ENCODE measurements around the gene TNS3. TPM values are rescaled to one million over a fixed set of nuclear protein-coding genes. Genes with fewer than 3 reads are reported as not detected.

Gene TNS3
- total RNA-seq, 1 experiment from 2014 or later, result 533 TPM

DNA sequence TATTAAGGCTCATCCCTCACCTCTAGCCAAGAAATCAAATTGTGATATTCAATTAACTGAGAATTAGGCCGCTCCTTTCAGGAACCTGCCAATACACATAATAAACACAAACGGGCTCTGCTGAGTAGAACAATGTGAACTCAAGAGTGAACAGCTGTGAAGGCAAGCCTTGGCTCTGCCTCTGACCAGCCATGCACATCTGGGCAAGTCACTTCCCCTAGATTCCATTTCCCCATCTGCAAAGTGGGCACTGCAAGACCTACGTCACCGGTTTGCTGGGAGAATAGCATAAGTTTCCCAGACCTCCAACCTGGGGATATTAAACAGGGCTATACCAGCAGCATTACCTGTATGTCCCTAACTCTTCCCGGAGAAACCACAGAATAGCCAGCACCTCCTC, 355.2 kb downstream of the TNS3 start:
- no peaks in the 10 kb centered on the region for H3K36me3 ChIP-seq (ENCODE audit: control insufficient read depth, insufficient read depth, low read length)
- H3K27me3 ChIP-seq (ENCODE audit: control insufficient read depth, insufficient read depth, low read length), result peaks cover 2% of the 10 kb centered on the region; the same call in 1 of the 2 replicates
- in situ Hi-C loops (cut with HindIII; ENCODE audit: low pct_unique_long_range_greater_than_20kb, low sequenced_read_pairs) (no loop called here), intact Hi-C loops (cut with micrococcal nuclease; ENCODE audit: unreplicated experiment) (no loop called here)
- no TSS peak for BruUV-seq (replicated peaks)
- DNase-seq (ENCODE audit: low read depth, low spot score) (no peak), ATAC-seq (no peak)
- TF ChIP-seq, protein P1, sequence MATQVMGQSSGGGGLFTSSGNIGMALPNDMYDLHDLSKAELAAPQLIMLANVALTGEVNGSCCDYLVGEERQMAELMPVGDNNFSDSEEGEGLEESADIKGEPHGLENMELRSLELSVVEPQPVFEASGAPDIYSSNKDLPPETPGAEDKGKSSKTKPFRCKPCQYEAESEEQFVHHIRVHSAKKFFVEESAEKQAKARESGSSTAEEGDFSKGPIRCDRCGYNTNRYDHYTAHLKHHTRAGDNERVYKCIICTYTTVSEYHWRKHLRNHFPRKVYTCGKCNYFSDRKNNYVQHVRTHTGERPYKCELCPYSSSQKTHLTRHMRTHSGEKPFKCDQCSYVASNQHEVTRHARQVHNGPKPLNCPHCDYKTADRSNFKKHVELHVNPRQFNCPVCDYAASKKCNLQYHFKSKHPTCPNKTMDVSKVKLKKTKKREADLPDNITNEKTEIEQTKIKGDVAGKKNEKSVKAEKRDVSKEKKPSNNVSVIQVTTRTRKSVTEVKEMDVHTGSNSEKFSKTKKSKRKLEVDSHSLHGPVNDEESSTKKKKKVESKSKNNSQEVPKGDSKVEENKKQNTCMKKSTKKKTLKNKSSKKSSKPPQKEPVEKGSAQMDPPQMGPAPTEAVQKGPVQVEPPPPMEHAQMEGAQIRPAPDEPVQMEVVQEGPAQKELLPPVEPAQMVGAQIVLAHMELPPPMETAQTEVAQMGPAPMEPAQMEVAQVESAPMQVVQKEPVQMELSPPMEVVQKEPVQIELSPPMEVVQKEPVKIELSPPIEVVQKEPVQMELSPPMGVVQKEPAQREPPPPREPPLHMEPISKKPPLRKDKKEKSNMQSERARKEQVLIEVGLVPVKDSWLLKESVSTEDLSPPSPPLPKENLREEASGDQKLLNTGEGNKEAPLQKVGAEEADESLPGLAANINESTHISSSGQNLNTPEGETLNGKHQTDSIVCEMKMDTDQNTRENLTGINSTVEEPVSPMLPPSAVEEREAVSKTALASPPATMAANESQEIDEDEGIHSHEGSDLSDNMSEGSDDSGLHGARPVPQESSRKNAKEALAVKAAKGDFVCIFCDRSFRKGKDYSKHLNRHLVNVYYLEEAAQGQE (IDR thresholded peaks at IDR 0.05; ENCODE audit: insufficient read depth in 1 of 2, low read depth in 2 of 2, low read length in 1 of 2), result no peak
- TF ChIP-seq TCF7L2 (IDR thresholded peaks at IDR 0.05; ENCODE audit: low read depth, low read length) (no peak), POLR2AphosphoS5 (IDR thresholded peaks at IDR 0.05; ENCODE audit: low read depth, low read length) (no peak), SIN3A (IDR thresholded peaks at IDR 0.05; ENCODE audit: borderline replicate concordance, insufficient read depth, low read depth, low read length) (no peak)
- TF ChIP-seq, protein P2, sequence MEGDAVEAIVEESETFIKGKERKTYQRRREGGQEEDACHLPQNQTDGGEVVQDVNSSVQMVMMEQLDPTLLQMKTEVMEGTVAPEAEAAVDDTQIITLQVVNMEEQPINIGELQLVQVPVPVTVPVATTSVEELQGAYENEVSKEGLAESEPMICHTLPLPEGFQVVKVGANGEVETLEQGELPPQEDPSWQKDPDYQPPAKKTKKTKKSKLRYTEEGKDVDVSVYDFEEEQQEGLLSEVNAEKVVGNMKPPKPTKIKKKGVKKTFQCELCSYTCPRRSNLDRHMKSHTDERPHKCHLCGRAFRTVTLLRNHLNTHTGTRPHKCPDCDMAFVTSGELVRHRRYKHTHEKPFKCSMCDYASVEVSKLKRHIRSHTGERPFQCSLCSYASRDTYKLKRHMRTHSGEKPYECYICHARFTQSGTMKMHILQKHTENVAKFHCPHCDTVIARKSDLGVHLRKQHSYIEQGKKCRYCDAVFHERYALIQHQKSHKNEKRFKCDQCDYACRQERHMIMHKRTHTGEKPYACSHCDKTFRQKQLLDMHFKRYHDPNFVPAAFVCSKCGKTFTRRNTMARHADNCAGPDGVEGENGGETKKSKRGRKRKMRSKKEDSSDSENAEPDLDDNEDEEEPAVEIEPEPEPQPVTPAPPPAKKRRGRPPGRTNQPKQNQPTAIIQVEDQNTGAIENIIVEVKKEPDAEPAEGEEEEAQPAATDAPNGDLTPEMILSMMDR (IDR thresholded peaks at IDR 0.05), result no peak
- POLR2A ChIA-PET, result no interaction called here
- H3K4me1 ChIP-seq (ENCODE audit: control insufficient read depth, insufficient read depth, low read length), result no peaks in the 10 kb centered on the region
- H3K9me3 ChIP-seq (ENCODE audit: control insufficient read depth, insufficient read depth, low read depth, low read length), result no peaks in the 10 kb centered on the region
- CTCF ChIA-PET, result no interaction called here
- no peak overlapping the region for H3K27ac ChIP-seq (ENCODE audit: low read length)
- no peak overlapping the region for H3K4me3 ChIP-seq (ENCODE audit: low read depth in 2 of 2, low read length in 2 of 2)

DNA sequence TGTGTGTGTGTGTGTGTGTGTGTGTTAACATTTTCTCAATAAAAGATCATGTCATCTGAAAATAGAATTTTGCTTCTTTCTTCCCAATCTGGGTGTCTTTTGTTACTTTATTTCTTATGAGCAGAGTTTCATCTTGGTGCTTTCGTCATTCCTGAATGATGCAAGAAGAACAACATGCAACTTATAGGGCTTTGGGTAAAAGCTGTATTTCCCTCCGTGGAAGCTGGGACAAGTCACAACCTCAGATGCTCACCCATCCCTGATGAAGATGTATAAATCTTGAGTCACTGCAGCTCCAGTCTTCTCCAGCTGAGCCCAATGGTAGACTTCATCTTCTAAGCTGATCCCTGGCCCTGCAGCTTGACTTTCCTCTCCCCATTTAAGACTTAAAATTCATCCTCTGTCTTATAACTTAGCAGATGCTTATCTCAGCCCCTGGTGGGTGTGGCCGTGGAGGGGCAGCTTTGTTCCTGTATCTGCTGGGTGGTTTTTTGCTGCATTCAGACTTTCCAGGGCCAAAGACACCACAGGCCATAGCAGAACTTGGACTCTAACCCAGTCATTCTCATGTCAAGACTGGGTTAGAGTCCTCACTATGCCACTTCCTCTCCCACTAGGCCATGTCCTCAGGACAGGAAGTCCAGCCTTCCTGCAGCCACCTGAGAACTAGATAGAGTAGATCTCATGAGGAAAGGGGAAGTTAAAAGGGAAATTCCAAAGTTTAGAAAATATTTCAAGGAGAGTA, 356.4 kb downstream of the TNS3 start:
- intact Hi-C loops (cut with micrococcal nuclease; ENCODE audit: unreplicated experiment), result no loop called here
- Histone ChIP-seq H3K27ac (ENCODE audit: low read length) (no peak overlapping the region), H3K27me3 (ENCODE audit: control insufficient read depth, insufficient read depth, low read length) (peaks cover 2% of the 10 kb centered on the region; the same call in 1 of the 2 replicates), H3K4me1 (ENCODE audit: control insufficient read depth, insufficient read depth, low read length) (no peaks in the 10 kb centered on the region), H3K36me3 (ENCODE audit: control insufficient read depth, insufficient read depth, low read length) (no peaks in the 10 kb centered on the region), H3K9me3 (ENCODE audit: control insufficient read depth, insufficient read depth, low read depth, low read length) (no peaks in the 10 kb centered on the region), H3K4me3 (ENCODE audit: low read depth in 2 of 2, low read length in 2 of 2) (no peak overlapping the region)
- ChIA-PET CTCF (no interaction called here), POLR2A (interaction anchor here (0.7 kb wide), 2 partner anchors 18 to 57 kb away, joined by 3 to 6 read pairs; no protein-coding TSS in a partner anchor)
- ATAC-seq (no peak), DNase-seq (ENCODE audit: low read depth, low spot score) (no peak)
- BruUV-seq (replicated peaks), result no TSS peak
- no peak for TF ChIP-seq POLR2AphosphoS5 (IDR thresholded peaks at IDR 0.05; ENCODE audit: low read depth, low read length)
- TF ChIP-seq, protein P2 (IDR thresholded peaks at IDR 0.05), result no peak
- TF ChIP-seq SIN3A (IDR thresholded peaks at IDR 0.05; ENCODE audit: borderline replicate concordance, insufficient read depth, low read depth, low read length), result no peak
- in situ Hi-C loops (cut with HindIII; ENCODE audit: low pct_unique_long_range_greater_than_20kb, low sequenced_read_pairs), result no loop called here
